Measurements from ENCODE around the gene UGT1A8.
A peak's percentile ranks its signal among the peaks of the same experiment; 100 is the strongest.
"Not testable (repeated sequence)": the region's sequence is repeated elsewhere in the genome, so short reads cannot be mapped to it uniquely, and the experiment has no call there.

UGT1A8 gene

GRCh38 chr2:233689031-233689430 lies 71.6 kb downstream of the UGT1A8 start:
- no peak for DNase-seq

GRCh38 chr2:233689501-233689900 lies 72.1 kb downstream of the UGT1A8 start:
- DNase-seq, result no peak

- DNase-seq, result no peak
These were observed 73.0 kb downstream of the UGT1A8 start for GRCh38 chr2:233690444-233690843.

- DNase-seq, result no peak
These were observed 74.3 kb downstream of the UGT1A8 start for GRCh38 chr2:233691443-233692433.

- no peak for DNase-seq
These were observed 75.2 kb downstream of the UGT1A8 start, which contains the start of gene UGT1A6 for GRCh38 chr2:233692648-233693047. Gene UGT1A6 (plus strand): TSS chr2:233692890. CDS start chr2:233693005, 115 bp downstream.

GRCh38 chr2:233693963-233694362 lies 76.5 kb downstream of the UGT1A8 start:
- no peak for DNase-seq

- no peak for DNase-seq
These were observed 81.3 kb downstream of the UGT1A8 start for GRCh38 chr2:233698740-233699139.

GRCh38 chr2:233699424-233700027 lies 82.1 kb downstream of the UGT1A8 start:
- DNase-seq, result no peak

GRCh38 chr2:233700028-233700635 lies 82.7 kb downstream of the UGT1A8 start:
- peak; percentile 11 for DNase-seq

- not testable (repeated sequence) for DNase-seq
These were observed 83.4 kb downstream of the UGT1A8 start for GRCh38 chr2:233700842-233701241.

- no peak for DNase-seq
These were observed 84.8 kb downstream of the UGT1A8 start for GRCh38 chr2:233702238-233702637.

- DNase-seq, result no peak
These were observed 88.6 kb downstream of the UGT1A8 start for GRCh38 chr2:233705911-233706506.

GRCh38 chr2:233706720-233707119 lies 89.3 kb downstream of the UGT1A8 start:
- DNase-seq, result no peak

GRCh38 chr2:233707940-233708644 lies 90.7 kb downstream of the UGT1A8 start:
- DNase-seq, result no peak

- no peak for DNase-seq
These were observed 91.5 kb downstream of the UGT1A8 start for GRCh38 chr2:233708942-233709341.

GRCh38 chr2:233711312-233712008 lies 94.0 kb downstream of the UGT1A8 start:
- peak; percentile 32 for DNase-seq

- DNase-seq, result no peak
These were observed 95.3 kb downstream of the UGT1A8 start, which contains the start of gene UGT1A5 for GRCh38 chr2:233712611-233713261. Gene UGT1A5 (plus strand): TSS chr2:233712907. CDS start chr2:233712992, 85 bp downstream.

GRCh38 chr2:233713262-233713615 lies 95.8 kb downstream of the UGT1A8 start:
- no peak for DNase-seq

- DNase-seq, result no peak
These were observed 96.7 kb downstream of the UGT1A8 start for GRCh38 chr2:233714121-233714520.

GRCh38 chr2:233718552-233718951 lies 101.1 kb downstream of the UGT1A8 start, which contains the start of gene UGT1A4:
Gene UGT1A4 (plus strand): TSS chr2:233718736. CDS start chr2:233718821, 85 bp downstream.
- no peak for DNase-seq

- DNase-seq, result no peak
These were observed 111.4 kb downstream of the UGT1A8 start, which contains the start of gene UGT1A3 for GRCh38 chr2:233728723-233729301. Gene UGT1A3 (plus strand): TSS chr2:233729042. CDS start chr2:233729127, 85 bp downstream.
